GM20000 (cell line): ENCODE measurements around the gene HIC2.
"Not testable (repeated sequence)": the region's sequence is repeated elsewhere in the genome, so short reads cannot be mapped to it uniquely, and the experiment has no call there.

ENCODE experiments used
- DNase-seq: peaks from one replicate; pipeline ENCODE4 v3.0.0; 2012; ENCODE audit warnings: low spot score

HIC2 gene, protein sequence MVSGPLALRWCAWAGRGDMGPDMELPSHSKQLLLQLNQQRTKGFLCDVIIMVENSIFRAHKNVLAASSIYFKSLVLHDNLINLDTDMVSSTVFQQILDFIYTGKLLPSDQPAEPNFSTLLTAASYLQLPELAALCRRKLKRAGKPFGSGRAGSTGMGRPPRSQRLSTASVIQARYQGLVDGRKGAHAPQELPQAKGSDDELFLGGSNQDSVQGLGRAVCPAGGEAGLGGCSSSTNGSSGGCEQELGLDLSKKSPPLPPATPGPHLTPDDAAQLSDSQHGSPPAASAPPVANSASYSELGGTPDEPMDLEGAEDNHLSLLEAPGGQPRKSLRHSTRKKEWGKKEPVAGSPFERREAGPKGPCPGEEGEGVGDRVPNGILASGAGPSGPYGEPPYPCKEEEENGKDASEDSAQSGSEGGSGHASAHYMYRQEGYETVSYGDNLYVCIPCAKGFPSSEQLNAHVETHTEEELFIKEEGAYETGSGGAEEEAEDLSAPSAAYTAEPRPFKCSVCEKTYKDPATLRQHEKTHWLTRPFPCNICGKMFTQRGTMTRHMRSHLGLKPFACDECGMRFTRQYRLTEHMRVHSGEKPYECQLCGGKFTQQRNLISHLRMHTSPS

DNA sequence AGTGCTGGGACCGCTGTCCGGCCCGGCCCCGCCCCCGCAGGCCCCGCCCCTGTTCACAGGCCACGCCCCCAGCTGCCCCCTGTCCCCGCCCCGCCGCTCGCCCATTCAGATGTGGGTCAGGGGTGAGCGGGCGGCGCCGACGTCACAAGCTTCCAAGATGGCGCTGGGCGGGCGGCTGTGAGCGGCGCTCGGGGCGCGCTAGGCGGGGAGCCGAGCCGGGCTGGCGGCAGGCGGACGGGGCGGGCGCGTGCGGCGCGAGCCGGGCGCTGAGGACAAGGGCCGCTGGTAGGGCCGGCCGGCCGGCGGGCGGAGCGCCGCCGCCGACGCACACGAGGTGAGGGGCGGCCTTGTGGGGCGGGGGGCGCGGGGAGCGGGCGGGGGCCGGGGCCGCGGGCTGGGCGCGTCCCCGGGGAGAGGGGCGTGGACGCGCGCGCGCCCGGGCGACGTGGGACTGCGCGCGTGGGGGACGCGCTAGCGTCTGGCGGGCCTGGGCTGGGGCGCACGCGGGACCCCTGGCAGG lies at the start of gene HIC2:
HIC2 (plus strand) TSS at position 145 of the 520 bp plus-strand sequence. CDS start 25,461 bp downstream, outside the sequence.
- not testable (repeated sequence) for DNase-seq

DNA sequence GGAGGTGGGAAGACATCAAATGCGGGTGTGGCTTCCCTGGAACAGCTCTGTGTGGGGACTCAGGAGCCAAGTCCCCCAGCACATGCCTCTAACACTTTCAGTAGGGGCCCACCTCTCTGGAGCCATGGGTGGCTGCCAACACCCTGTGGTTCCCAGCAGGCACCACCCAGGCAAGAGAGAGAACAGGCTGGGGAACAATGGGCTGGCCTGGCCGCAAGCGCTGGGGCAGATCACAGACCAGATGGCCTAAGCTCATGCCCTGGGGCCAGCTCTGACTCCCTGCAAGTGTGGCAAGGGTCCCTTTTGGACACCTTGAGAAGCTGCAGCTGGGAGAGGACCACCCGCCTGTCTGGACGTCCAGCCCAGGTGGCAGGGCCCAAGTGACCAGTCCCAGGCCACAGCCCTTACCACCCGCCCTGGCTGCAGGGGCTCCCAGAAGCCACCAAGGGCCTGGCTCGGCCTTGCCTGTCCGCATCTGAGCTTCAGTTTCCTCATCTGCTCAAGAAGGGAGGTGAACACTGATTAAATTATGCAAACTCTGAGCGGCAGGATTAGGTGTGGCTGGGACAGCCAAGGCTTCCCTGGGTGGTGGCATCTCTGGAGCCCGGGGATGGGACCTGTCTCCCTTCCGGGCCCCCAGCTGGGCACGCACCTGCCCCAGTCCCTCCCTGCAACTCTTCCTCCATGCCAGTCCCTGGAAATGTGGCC lies 48.4 kb upstream of the HIC2 start:
- DNase-seq, result not testable (repeated sequence)

DNA sequence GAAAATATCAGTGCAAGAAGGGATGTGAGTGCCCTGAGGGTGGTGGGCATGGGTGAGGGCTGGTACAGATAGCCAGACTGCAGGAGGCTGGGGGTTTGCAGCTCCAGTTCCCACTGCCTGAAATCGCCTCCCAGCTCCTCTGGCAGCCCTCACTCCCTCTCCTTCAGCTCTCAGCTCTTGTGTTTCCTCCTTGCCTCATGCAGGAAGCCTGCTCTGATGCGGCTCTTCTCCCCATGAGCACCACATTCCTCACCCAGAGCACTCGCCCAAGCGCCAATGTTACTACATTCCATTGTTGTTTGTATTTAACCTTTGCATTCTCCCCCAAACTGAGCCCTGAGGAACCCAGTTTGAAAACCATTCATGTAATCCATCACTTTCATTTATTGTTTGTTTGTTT lies 41.3 kb upstream of the HIC2 start:
- not testable (repeated sequence) for DNase-seq

DNA sequence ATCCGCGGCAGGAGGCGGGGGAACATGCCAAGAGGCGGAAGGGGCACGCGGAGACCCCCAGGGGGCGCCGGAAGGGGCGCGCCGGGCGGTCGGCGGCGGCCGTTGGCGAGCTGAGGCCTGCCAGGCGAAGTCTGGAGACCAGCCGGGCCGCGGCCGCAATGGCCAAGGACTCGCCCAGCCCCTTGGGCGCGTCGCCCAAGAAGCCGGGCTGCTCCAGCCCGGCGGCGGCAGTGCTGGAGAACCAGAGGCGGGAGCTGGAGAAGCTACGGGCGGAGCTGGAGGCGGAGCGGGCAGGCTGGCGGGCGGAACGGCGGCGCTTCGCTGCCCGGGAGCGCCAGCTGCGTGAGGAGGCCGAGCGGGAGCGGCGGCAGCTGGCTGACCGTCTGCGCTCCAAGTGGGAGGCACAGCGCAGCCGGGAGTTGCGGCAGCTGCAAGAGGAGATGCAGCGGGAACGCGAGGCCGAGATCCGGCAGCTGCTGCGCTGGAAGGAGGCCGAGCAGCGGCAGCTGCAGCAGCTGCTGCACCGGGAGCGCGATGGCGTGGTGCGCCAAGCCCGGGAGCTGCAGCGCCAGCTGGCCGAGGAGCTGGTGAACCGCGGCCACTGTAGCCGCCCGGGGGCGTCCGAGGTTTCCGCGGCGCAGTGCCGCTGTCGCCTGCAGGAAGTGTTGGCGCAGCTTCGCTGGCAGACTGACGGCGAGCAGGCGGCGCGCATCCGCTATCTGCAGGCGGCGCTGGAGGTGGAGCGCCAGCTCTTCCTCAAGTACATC lies 33.3 kb upstream of the HIC2 start, which contains the start of gene RIMBP3B:
RIMBP3B (plus strand) TSS at position 51 of the 767 bp plus-strand sequence; CDS start at position 159, 108 bp downstream.
- DNase-seq, result not testable (repeated sequence)

DNA sequence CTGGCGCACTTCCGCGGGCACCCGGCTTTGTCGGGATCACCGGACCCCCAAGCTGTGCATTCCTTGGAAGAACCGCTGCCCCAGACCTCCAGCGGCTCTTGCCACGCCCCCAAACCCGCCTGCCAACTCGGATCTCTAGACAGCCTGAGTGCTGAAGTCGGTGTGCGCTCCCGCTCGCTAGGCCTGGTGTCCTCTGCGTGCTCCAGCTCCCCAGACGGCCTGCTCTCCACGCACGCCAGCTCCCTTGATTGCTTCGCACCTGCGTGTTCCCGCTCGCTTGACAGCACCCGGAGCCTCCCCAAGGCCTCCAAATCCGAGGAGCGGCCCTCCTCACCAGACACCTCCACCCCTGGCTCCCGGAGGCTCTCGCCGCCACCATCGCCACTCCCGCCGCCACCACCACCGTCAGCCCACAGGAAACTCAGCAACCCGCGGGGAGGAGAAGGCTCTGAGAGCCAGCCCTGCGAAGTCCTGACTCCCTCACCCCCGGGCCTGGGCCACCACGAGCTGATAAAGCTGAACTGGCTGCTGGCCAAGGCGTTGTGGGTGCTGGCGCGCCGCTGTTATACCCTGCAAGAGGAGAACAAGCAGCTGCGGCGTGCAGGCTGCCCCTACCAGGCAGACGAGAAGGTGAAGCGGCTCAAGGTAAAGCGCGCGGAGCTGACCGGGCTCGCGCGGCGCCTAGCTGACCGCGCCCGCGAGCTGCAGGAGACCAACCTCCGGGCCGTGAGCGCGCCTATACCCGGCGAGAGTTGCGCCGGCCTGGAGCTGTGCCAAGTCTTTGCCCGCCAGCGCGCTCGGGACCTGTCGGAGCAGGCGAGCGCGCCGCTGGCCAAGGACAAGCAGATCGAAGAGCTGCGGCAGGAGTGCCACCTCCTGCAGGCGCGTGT lies 32.5 kb upstream of the HIC2 start:
- DNase-seq, result not testable (repeated sequence)

DNA sequence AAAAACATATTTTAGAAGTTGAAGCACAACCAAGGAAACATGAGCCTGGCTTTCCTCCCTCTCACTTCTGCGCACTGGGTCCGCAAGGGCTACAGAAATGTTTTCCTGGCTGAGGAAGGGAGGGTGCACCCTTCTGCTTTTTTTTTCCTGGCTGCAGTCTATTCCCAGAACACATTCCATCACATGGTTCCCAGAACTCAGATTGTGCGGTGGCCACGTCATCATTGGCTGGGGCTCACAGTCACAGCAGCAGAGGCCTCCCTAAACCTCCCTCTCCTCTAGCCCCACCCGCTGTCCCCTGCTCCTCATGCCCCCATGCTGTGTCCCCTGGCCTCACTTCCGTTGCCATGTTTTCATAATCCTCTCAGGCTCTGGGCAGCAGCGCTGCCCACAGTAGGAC lies 27.7 kb upstream of the HIC2 start:
- DNase-seq, result not testable (repeated sequence)

DNA sequence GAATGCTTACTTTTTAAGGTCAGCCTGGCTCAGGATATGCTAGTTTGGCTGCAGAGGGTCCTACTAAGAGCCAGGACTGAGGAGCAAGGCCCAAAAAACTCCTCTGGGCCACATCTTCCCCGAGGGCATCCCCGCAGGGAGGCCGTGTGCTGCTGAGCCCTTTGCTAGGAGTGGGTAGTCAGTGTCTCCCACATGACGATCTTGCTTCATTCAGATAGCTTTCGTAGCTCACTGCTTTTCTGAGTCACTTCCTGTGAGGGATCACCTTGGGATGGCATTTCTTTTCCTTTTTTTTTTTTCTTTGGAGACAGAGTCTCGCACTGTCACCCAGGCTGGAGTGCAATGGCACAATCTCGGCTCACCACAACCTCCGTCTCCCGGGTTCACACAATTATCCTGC lies 27.2 kb upstream of the HIC2 start:
- not testable (repeated sequence) for DNase-seq

DNA sequence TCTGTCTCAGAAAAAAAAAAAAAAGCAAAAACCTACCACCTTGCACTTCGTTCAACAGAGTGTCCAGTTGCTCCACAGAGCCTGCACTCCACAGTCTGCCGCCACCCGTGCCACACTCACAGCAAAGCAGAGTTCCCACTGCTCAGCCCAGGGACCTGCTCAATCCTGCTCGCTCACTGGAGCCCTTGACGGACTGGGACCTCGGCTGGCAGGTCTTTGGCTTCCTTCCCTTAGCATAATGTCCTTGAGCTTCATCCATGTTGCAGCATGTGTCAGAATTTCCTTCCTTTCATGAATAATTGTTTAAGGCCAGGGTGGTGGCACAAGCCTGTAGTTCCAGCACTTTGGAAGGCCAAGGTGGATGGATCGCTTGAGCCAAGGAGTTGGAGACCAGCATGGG lies 22.6 kb upstream of the HIC2 start:
- not testable (repeated sequence) for DNase-seq

DNA sequence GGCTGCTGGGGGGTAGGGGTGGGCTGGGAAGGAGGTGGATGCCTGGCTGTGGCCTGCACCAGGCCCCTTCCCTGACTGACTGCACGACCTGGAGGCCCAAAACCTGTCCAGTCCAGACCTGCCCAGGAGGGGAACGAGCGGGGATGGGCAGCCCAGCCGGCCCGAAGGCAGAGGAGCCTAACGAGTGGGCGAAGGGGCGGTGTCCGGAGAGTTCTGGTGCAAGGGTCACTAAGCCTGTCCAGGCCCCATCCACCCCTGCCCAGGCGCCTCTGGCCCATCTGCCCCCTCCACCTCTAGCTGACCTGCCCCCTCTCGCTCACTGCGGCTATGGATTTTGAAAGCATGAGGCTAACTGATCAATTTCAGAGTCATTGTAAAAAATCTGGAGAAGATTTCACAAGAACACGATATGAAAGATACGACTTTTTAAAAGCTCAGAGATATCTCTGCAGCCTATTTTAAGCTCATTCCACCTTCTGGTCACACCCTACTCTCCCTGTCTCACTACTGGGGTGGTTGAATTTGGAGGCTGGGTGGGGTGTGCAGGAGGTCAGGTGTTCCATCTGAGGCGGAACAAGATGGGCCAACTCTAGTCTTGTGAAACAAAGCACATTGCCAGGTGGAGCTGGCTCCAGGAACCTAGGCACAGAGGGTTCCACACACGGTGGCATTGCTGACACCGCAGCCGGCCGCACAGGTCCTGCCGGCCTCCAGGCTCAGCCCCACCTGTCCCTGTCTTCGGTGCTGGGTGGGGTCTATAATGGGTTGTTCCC lies 15.8 kb upstream of the HIC2 start:
- DNase-seq, result not testable (repeated sequence)

DNA sequence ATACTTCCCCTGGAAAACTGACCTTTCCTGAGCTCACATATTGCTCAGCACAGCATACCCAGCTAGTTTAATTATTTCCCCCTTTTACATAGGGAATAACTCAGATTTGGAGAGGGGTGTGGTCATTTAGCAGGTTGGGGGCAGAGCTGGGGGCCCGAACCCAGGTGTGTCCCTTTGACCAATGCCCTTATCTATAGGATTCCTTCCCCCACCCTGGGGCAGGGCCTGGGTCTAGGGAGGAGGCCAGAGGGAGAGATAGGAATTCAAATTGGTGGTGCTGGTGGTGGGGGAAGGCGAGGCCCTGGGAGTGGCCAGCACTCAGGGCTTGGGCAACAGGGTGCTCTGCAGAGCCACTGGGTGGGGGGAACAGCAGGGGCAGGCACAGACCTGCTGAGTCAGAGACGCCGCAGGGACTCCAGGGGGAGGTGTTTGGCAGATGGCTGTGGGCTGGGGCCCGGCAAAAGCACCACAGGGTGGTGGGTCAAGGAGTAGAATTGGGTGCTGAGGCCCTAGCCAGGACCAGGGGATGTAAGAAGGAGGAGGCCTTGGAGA lies 14.3 kb upstream of the HIC2 start:
- DNase-seq, result not testable (repeated sequence)

DNA sequence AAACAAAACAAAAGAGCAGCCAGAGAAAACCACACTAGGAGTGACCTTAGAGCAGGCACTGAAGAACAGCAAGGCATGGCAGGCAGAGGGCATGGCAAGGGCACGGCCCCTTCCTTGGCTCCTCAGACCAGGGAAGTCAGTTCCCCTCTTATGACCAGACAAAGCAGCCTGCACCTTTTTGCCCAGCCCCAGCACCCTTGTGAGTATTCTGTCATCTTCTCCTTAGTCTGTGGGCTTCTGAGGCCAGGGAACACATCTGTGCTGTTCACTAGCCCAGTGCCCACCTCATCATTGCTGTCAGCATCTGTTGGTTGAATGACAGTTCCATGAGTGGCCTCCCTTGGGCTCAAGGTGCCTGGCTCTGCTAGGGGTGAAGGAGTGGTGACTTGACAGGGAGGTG lies 10.0 kb upstream of the HIC2 start:
- not testable (repeated sequence) for DNase-seq

DNA sequence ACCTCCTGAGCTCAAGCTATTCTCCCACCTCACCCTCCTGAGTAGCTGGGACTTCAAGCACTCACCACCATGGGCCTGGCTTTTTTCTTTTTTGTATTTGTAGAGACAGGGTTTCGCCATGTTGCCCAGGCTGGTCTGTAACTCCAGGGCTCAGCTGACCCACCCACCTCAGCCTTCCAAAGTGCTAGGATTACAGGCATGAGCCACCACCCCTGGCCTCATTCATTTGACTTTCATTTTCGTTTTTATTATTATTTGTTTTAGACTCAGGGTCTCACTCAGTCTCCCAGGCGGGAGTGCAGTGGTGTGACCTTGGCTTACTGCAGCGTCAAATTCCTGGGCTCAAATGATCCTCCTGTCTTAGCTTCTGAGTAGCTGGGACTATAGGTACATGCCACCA lies 9.4 kb upstream of the HIC2 start:
- DNase-seq, result not testable (repeated sequence)

DNA sequence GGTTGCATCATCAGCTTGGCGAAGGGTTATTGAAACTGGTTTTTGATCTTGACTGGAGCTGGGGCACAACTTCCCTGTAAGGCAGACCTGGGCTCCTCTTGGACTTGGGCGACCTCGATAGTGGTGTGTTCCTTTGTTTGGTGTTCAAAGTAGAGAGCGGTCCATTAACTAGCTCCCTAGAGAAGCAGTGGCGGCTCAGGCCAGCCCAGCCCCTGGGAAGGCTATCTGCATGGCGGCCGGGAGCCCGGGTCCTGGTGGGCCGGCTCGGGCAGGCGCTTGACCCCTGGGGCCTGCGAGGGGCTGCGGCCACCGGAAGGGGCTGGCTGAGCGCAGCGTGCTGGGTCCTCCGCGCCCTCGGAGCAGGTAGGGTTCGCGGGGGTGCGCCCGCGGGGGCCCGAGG lies 796 bp upstream of the HIC2 start:
- not testable (repeated sequence) for DNase-seq

DNA sequence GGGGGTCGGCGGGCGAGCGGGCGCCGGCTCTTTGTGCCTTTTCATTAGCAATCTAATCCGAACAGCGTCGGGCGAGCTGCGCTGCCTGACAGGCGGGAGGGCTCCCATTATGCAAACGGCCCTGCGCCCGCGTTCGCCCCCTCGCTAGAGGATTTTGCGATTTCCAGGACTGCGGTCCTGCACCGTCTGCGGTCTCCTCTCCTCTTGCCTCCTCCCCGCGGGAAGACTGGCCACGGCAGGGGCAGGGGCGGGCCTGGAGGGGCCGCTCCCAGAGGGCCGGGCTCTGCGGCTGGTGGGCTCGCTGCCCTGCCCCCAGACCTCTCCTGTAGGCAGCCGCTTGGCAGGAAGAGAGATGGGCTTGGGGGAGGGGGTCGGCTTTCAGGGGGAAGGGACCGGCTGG lies 682 bp downstream of the HIC2 start:
- DNase-seq, result not testable (repeated sequence)

DNA sequence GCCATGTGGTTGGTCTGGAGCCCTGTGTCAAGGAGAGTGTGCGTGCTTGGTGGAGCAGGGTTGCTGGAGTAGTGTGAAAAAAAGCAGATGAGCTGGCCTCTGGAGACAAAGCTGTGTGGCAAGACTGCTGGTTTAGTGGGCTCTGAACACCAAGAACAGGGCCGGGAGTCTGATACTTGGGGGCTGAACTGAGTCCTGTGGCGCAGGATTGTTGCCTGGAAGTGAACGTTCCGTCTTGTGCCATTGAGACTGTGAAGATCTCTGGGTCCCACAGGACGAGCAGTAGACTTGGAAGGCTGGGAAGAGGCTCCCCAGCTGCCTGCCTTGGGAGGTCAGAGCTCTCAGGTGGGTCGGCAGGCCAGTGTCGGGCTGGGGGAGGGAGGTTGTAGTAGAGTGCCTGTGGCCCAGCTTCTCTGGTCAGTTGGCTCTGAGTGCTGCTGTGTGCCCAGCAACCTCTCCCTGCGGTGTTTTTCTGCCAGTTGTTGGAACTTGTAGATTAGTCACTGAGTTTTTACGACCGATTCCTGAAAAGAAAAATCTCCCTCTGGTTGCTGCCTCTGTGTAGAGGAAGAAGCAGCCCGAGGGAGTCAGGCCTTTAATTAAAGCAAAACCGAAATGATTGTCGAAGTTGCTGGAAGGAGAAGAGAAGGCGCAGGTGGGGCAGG lies 1.9 kb downstream of the HIC2 start:
- DNase-seq, result not testable (repeated sequence)

DNA sequence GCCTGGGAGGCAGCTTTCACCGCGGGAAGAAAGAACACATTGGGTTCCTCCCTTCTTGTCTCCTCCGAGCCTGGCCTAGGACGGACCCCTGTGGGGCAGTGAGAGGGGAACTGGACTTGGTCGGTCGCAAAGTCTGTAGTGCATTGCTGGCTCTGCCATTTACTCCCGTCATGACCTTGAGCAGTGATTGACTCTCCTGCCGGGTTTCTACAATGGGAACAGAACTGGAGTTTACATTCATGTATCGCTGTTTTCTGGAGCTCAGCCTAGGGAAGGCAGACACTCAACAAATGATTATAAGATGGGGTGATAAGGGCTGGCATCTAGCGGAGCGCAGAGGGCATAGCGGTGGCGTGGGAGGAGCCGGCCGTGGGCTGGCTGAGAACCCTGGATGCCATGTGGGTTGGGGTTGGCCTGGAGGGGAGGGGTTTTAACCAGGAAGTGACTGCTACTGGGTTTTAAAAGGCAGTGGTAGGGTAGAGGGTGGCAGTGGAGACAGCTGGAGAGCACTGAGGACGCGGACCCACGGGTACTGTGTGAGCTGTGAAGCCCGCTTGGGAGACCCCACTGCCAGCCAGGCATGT lies 3.1 kb downstream of the HIC2 start:
- not testable (repeated sequence) for DNase-seq

DNA sequence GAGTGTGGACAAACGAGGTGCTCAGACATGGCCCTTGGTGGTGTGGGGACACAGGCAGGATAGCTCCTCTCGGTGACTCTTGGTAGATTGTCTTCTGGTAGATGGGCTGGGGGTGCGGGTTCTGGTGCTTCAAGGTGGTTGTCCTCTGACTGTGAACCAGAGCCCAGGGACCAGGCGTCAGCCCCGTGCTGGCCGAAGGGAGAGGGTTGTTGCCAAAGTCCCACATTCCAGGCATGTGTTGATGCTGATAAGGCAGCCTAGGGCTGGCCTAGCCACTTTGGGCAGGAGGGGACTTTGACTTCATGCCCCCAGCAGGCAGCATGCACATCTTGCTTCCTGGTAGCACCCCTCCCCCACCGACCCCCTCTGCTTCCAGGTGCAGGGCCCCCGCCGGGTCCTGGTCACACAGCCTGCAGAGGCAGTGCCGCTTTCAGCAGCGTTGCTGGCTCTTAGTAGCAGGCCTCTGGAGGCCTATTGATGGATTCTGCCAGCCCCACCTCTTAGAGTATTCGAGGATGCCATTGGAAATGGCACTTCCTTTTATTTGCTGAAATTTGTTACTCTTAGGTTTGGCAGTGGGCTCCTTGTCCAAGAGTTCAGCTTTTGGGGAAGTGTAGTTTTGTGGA lies 7.0 kb downstream of the HIC2 start:
- DNase-seq, result not testable (repeated sequence)
